ENCODE data around the gene WDR36. TPM values are rescaled to one million over a fixed set of nuclear protein-coding genes. Genes with fewer than 3 reads are reported as not detected.

The WDR36 gene
- total and polyA plus RNA-seq, 10 donors = 7.9 to 36.1 (median 27.0) TPM

GRCh38 chr5:111163000-111163399 lies 70.9 kb downstream of the WDR36 start:
- Histone ChIP-seq H3K4me1 (peaks cover 0 to 4% (median 3%) of the 10 kb centered on the region in 6 donors), H3K27ac (no peak overlapping the region), H3K27me3 (replicated peaks in 1 of 7) (no peaks in the 10 kb centered on the region), H3K9me3 (no peaks in the 10 kb centered on the region), H3K36me3 (no peaks in the 10 kb centered on the region), H3K4me3 (no peak overlapping the region)
- TF ChIP-seq POLR2A (IDR thresholded peaks at IDR 0.05) (no peak), POLR2AphosphoS5 (IDR thresholded peaks at IDR 0.05) (no peak)
- TF ChIP-seq, protein P1, sequence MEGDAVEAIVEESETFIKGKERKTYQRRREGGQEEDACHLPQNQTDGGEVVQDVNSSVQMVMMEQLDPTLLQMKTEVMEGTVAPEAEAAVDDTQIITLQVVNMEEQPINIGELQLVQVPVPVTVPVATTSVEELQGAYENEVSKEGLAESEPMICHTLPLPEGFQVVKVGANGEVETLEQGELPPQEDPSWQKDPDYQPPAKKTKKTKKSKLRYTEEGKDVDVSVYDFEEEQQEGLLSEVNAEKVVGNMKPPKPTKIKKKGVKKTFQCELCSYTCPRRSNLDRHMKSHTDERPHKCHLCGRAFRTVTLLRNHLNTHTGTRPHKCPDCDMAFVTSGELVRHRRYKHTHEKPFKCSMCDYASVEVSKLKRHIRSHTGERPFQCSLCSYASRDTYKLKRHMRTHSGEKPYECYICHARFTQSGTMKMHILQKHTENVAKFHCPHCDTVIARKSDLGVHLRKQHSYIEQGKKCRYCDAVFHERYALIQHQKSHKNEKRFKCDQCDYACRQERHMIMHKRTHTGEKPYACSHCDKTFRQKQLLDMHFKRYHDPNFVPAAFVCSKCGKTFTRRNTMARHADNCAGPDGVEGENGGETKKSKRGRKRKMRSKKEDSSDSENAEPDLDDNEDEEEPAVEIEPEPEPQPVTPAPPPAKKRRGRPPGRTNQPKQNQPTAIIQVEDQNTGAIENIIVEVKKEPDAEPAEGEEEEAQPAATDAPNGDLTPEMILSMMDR (IDR thresholded peaks at IDR 0.05 in 8 of 11, conservative IDR thresholded peaks at IDR 0.05 in 3 of 11) = no peak
- 71 to 95% (median 90%) methylated on average over 1 of the region's 1 CpG for WGBS, 5 donors
- DNase-seq = no peak
- intact Hi-C loops (cut with DNase I; ENCODE audit: low total_unique reads) = no loop called here

DNA sequence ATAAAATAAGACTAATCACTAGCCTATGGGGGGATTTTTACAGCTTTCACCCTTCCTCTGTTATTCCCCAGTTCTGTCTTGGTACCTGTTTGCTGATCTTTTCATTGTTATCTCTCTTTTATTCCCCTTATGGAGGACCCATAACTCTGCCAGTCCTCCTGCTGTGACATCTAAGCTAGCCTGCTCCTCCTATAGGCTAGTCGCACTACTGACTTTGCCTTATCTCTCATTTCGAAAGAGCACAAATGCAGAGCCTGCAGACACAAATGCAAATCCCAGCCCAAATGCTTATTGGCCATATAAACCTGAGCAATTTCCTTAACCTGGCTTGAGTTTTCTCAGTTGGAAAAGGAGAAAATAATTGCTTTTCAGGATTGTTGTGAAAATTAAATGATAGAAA lies 72.9 kb downstream of the WDR36 start:
- H3K4me3 ChIP-seq = no peak overlapping the region
- no peaks in the 10 kb centered on the region for H3K4me1 ChIP-seq
- H3K9me3 ChIP-seq = no peaks in the 10 kb centered on the region
- no peaks in the 10 kb centered on the region for H3K36me3 ChIP-seq
- TF ChIP-seq, protein P1 (IDR thresholded peaks at IDR 0.05 in 8 of 11, conservative IDR thresholded peaks at IDR 0.05 in 3 of 11) = no peak
- TF ChIP-seq POLR2A (IDR thresholded peaks at IDR 0.05) (no peak), POLR2AphosphoS5 (IDR thresholded peaks at IDR 0.05) (no peak)
- no peak for DNase-seq
- intact Hi-C loops (cut with DNase I; ENCODE audit: low total_unique reads) = no loop called here
- 45 to 95% (median 91%) methylated on average over 2 of the region's 2 CpGs for WGBS, 5 donors
- no peak overlapping the region for H3K27ac ChIP-seq
- H3K27me3 ChIP-seq (replicated peaks in 1 of 7) = no peaks in the 10 kb centered on the region

- Histone ChIP-seq H3K27me3 (replicated peaks in 1 of 7) (no peaks in the 10 kb centered on the region), H3K4me1 (no peaks in the 10 kb centered on the region), H3K27ac (no peak overlapping the region), H3K9me3 (no peaks in the 10 kb centered on the region), H3K36me3 (no peaks in the 10 kb centered on the region), H3K4me3 (no peak overlapping the region)
- no peak for DNase-seq
- WGBS, 5 donors = 54 to 76% (median 57%) methylated on average over 2 of the region's 2 CpGs
- intact Hi-C loops (cut with DNase I; ENCODE audit: low total_unique reads) = no loop called here
- TF ChIP-seq, protein P1 (IDR thresholded peaks at IDR 0.05 in 8 of 11, conservative IDR thresholded peaks at IDR 0.05 in 3 of 11) = no peak
- TF ChIP-seq POLR2A (IDR thresholded peaks at IDR 0.05) = no peak
- TF ChIP-seq POLR2AphosphoS5 (IDR thresholded peaks at IDR 0.05) = no peak
Measured at GRCh38 chr5:111167551-111167950, 75.4 kb downstream of the WDR36 start.

DNA sequence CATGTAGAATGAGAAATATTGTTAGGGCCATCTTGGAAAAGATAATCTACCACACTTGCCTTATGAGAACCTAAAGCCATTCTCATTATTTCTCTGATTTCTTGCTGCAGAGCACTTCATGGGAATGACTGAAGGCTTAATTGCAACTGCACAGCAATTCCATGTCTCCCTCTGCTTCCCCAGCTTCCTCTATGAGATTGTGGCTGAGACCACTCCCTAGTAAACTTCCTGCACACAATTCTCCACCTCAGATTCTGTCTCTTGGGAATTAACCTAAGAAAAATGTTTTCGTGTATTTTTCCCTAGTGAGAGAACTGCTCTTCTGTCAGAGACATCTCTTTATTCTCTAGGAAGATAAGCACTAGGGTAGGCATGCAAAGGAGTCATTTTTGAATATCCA lies 76.5 kb downstream of the WDR36 start:
- 0% methylated on average over 1 of the region's 1 CpG for WGBS, 5 donors
- no peaks in the 10 kb centered on the region for H3K9me3 ChIP-seq
- no peaks in the 10 kb centered on the region for H3K4me1 ChIP-seq
- H3K27me3 ChIP-seq (replicated peaks in 1 of 7) = no peaks in the 10 kb centered on the region
- H3K36me3 ChIP-seq = no peaks in the 10 kb centered on the region
- H3K27ac ChIP-seq = no peak overlapping the region
- TF ChIP-seq POLR2A (IDR thresholded peaks at IDR 0.05) (no peak), POLR2AphosphoS5 (IDR thresholded peaks at IDR 0.05) (no peak)
- TF ChIP-seq, protein P1 (IDR thresholded peaks at IDR 0.05 in 8 of 11, conservative IDR thresholded peaks at IDR 0.05 in 3 of 11) = no peak
- H3K4me3 ChIP-seq = no peak overlapping the region
- intact Hi-C loops (cut with DNase I; ENCODE audit: low total_unique reads) = no loop called here
- DNase-seq = no peak
